D721Med (cell line): ENCODE measurements around the gene ZCCHC18.

ENCODE experiments used
- DNase-seq: peaks from one replicate; pipeline ENCODE4 v3.0.0; 2011; ENCODE audit warnings: low spot score; ENCODE audit not compliant: insufficient read length
- FAIRE-seq: peaks from 2 replicates; lab custom pipeline; 2011; peaks lifted over from hg19 to GRCh38; lab: Jason Lieb, UNC
- TF ChIP-seq, protein P1 (sequence below): IDR thresholded peaks from 2 replicates; pipeline ENCODE4 v1.5.1; 2012; ENCODE audit warnings: mild to moderate bottlenecking, control low read depth; ENCODE audit not compliant: insufficient read depth; ENCODE audit errors: missing control alignments

Gene ZCCHC18

DNA sequence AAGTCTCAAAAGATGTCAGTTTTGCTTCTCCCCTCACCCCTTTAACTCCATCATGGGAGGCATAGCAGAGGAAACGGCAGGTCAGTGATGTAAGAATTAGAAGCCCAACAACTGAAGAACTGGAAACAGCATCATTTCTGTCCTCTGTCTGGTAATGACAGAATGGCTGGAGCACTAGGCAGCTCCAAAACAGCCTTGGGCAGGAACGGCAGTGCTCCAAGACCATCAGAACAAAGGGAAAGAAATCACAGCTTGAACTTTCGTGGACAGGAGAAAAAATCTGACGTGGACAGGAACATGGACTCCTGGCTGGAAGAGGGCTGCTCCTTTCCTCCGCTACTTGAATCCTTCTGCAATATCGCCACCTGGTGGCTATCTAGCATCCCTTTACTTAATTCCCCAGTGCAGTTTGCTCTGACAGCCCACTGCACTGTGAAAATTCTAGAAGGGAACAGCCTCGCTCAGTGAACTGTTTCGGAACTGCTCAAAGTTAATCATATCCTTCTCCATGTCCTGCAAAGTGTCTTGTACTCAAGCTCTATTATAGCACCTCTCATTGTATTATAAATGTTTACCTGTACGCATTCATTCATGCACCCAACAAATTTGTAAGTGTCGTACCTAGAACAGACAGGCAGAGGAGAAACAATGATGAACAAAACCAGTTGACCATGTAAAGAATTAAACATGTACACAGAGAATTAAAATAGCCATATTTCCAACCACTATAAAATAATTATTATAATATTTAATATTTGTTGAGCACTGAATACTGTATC lies 24.1 kb downstream of the ZCCHC18 start:
- FAIRE-seq, result peak; percentile 93
- TF ChIP-seq, protein P1, sequence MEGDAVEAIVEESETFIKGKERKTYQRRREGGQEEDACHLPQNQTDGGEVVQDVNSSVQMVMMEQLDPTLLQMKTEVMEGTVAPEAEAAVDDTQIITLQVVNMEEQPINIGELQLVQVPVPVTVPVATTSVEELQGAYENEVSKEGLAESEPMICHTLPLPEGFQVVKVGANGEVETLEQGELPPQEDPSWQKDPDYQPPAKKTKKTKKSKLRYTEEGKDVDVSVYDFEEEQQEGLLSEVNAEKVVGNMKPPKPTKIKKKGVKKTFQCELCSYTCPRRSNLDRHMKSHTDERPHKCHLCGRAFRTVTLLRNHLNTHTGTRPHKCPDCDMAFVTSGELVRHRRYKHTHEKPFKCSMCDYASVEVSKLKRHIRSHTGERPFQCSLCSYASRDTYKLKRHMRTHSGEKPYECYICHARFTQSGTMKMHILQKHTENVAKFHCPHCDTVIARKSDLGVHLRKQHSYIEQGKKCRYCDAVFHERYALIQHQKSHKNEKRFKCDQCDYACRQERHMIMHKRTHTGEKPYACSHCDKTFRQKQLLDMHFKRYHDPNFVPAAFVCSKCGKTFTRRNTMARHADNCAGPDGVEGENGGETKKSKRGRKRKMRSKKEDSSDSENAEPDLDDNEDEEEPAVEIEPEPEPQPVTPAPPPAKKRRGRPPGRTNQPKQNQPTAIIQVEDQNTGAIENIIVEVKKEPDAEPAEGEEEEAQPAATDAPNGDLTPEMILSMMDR, result peak; percentile 59
- peak; percentile 20 for DNase-seq

DNA sequence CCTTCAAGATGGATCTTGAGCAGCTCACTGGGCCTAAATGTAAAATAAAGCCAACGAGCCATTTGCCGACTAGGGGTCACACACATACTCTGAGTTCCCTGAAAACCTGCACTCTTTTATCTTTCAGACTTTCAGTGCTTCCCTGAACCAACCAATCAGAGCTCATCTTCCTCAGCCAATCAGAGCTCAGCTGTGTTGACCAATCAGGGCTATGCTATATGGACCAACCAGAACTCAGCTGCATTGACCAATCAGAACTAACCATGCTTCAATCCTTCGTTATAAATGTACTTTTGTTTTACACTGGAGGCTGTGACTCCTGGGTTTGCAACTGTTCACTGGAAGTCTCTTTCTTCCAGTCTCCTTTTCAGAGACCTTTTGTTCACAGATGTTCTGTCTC lies 25.2 kb downstream of the ZCCHC18 start:
- no peak for DNase-seq
- TF ChIP-seq, protein P1, result no peak
- no peak for FAIRE-seq

DNA sequence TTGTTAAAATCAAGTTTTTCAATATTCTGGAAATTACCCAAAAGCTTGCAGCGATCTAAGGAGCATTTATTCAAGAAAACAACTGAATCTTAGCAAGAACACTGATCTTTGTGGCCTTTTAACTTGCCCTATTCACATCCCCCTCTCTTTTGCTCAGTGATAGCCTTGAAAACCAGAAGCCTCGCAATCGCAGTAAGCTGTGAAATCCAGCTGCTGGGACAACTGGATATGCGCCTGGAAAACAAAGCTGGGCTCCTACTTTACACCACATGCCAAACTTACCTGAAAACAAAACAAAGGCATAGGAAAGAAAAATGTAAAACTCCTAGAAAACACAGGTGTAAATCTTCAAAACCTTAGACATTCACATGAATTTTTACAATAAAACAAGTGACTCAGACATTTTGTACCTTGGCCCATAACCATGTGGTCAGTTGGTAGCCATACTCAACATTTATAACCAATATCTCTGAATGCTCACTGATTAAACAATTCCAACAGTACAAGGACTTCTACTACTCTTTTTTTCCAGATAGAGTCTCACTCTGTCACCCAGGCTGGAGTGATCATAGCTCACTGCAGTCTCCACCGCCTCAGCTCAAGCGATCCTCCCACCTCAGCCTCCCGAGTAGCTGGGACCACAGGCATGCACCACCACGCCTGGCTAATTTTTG lies 28.9 kb downstream of the ZCCHC18 start:
- DNase-seq, result no peak
- TF ChIP-seq, protein P1, result no peak
- no peak for FAIRE-seq

DNA sequence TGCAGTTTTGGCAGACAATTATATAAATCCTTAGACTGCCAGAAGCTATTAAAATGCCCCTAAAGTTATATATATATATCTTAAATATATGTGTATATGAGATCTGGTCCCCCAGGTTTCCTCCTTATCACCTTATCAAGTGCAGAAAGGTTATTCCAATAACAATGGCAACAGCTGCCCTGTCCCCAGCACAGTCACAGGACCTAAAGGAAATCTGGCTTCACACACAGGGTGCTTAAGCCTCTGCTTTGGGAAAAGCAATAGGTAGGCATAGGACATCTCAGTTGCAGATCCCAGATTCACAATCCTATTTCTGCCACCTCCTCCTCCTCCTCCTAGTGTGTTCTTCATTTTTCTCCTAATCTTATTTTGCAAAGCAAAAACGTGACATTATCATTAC lies 38.7 kb downstream of the ZCCHC18 start:
- FAIRE-seq, result no peak
- DNase-seq, result no peak
- TF ChIP-seq, protein P1, result no peak

DNA sequence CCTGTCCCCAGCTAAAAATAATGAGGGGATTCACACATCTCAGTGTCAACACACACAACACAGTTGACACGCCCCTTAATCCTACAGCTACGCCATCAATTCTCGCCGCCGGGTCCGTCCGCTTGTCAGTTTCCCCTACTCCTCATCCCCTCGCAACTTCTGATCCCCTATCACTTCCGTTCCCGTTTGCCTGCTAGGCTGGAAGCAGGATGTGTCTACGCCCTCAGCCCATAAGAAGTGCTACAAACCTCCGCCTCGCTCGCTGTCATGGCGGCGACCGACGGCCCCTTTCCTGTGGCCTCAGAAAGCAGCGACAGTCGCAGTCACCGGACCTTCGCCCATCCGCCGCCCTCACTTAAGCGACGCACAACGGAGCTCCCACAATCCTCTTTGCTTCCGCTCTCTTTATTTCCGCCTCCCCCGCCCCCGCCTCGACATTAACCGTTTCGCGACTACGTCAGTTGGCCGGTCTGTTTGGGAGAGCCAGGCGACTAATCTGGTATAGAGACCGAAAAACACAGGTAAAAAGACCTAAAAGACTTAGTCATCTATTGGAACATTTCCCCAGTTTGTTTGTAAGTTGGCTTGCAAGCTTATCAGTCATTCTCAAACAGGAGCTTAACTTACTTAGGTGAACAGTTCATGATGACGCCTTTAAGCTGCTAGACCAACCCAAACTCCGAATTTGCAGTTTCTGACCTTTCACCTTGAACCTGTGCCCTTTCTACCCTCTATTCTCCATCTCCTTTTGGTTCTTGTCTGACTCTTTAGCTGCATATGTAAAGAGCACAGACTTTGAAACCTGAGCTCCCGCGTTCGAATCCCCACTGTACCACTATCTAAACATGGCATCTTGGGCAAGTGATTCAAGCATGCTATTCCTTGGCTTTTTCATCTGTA lies 44.6 kb downstream of the ZCCHC18 start, which contains the start of gene SLC25A53:
Gene SLC25A53 (minus strand): TSS at position 380 of the 900 bp plus-strand sequence. CDS start 51,752 bp downstream, outside the sequence.
- DNase-seq, result no peak
- no peak for FAIRE-seq
- TF ChIP-seq, protein P1, result no peak
